ENCODE measurements around the gene GSAP. TPM values are rescaled to one million over a fixed set of nuclear protein-coding genes. Genes with fewer than 3 reads are reported as not detected.

GSAP gene
- total RNA-seq, 1 experiment from 2014 or later, result 23.3 TPM

GRCh38 chr7:77383333-77383740, 32.8 kb downstream of the GSAP start:
- Mint-ChIP-seq H3K36me3 (ENCODE audit: insufficient read depth, unreplicated experiment) (peaks cover 7% of the 10 kb centered on the region), H3K4me3 (ENCODE audit: low read depth, unreplicated experiment) (no peak overlapping the region), H3K9me3 (ENCODE audit: low read depth, unreplicated experiment) (no peaks in the 10 kb centered on the region), H3K27ac (ENCODE audit: unreplicated experiment) (no peak overlapping the region), H3K27me3 (ENCODE audit: unreplicated experiment) (no peaks in the 10 kb centered on the region), H3K4me1 (ENCODE audit: low read depth, unreplicated experiment) (no peaks in the 10 kb centered on the region)
- no peak for TF ChIP-seq CTCF (IDR thresholded peaks at IDR 0.05; ENCODE audit: unreplicated experiment)
- CTCF ChIA-PET, result no interaction called here
- no TSS peak for BruUV-seq (replicated peaks)
- intact Hi-C loops (cut with micrococcal nuclease; ENCODE audit: unreplicated experiment), result no loop called here
- no peak for DNase-seq

GRCh38 chr7:77382532-77382931, 33.6 kb downstream of the GSAP start:
- intact Hi-C loops (cut with micrococcal nuclease; ENCODE audit: unreplicated experiment), result no loop called here
- Mint-ChIP-seq H3K36me3 (ENCODE audit: insufficient read depth, unreplicated experiment) (peaks cover 11% of the 10 kb centered on the region), H3K4me1 (ENCODE audit: low read depth, unreplicated experiment) (no peaks in the 10 kb centered on the region), H3K9me3 (ENCODE audit: low read depth, unreplicated experiment) (no peaks in the 10 kb centered on the region), H3K27me3 (ENCODE audit: unreplicated experiment) (no peaks in the 10 kb centered on the region), H3K27ac (ENCODE audit: unreplicated experiment) (no peak overlapping the region), H3K4me3 (ENCODE audit: low read depth, unreplicated experiment) (no peak overlapping the region)
- no peak for DNase-seq
- CTCF ChIA-PET, result interaction anchor here (1.1 kb wide), 1 partner anchor 9 kb away, joined by 6 read pairs; no protein-coding TSS in a partner anchor
- BruUV-seq (replicated peaks), result no TSS peak
- no peak for TF ChIP-seq CTCF (IDR thresholded peaks at IDR 0.05; ENCODE audit: unreplicated experiment)

GRCh38 chr7:77378584-77378983, 37.6 kb downstream of the GSAP start:
- Mint-ChIP-seq H3K4me3 (ENCODE audit: low read depth, unreplicated experiment) (no peak overlapping the region), H3K9me3 (ENCODE audit: low read depth, unreplicated experiment) (no peaks in the 10 kb centered on the region), H3K4me1 (ENCODE audit: low read depth, unreplicated experiment) (no peaks in the 10 kb centered on the region), H3K36me3 (ENCODE audit: insufficient read depth, unreplicated experiment) (peaks cover 4% of the 10 kb centered on the region), H3K27me3 (ENCODE audit: unreplicated experiment) (no peaks in the 10 kb centered on the region), H3K27ac (ENCODE audit: unreplicated experiment) (no peak overlapping the region)
- CTCF ChIA-PET, result no interaction called here
- no TSS peak for BruUV-seq (replicated peaks)
- DNase-seq, result no peak
- TF ChIP-seq CTCF (IDR thresholded peaks at IDR 0.05; ENCODE audit: unreplicated experiment), result no peak
- intact Hi-C loops (cut with micrococcal nuclease; ENCODE audit: unreplicated experiment), result no loop called here

GRCh38 chr7:77370606-77371005, 45.5 kb downstream of the GSAP start:
- H3K27ac Mint-ChIP-seq (ENCODE audit: unreplicated experiment), result no peak overlapping the region
- DNase-seq, result no peak
- H3K4me3 Mint-ChIP-seq (ENCODE audit: low read depth, unreplicated experiment), result no peak overlapping the region
- H3K9me3 Mint-ChIP-seq (ENCODE audit: low read depth, unreplicated experiment), result peaks cover 4% of the 10 kb centered on the region
- no peaks in the 10 kb centered on the region for H3K27me3 Mint-ChIP-seq (ENCODE audit: unreplicated experiment)
- no TSS peak for BruUV-seq (replicated peaks)
- intact Hi-C loops (cut with micrococcal nuclease; ENCODE audit: unreplicated experiment), result no loop called here
- no peaks in the 10 kb centered on the region for H3K4me1 Mint-ChIP-seq (ENCODE audit: low read depth, unreplicated experiment)
- CTCF ChIA-PET, result no interaction called here
- peaks cover 7% of the 10 kb centered on the region for H3K36me3 Mint-ChIP-seq (ENCODE audit: insufficient read depth, unreplicated experiment)
- TF ChIP-seq CTCF (IDR thresholded peaks at IDR 0.05; ENCODE audit: unreplicated experiment), result no peak
